ENCODE results near the gene ARTN.

The ARTN gene

DNA sequence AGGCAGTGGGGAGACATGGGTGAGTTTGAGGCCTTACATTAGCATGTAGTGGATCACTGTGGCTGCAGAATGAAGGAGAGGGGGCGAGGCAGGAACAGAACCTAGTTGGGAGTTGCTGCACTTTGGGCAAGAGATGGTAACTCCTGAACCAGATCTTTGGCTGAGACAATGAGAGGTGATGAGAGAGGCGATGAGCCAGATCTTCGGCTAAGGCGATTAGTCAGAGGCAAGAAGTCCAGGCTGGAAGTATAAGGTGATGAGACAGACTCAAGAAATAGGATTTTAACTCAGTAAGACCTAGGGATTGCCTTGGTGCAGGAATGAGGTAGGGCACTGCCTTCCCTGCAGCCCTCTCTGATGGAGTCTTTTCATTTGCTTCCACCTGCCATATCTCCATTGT lies 9.1 kb upstream of the ARTN start:
- TF ChIP-seq, protein P1, sequence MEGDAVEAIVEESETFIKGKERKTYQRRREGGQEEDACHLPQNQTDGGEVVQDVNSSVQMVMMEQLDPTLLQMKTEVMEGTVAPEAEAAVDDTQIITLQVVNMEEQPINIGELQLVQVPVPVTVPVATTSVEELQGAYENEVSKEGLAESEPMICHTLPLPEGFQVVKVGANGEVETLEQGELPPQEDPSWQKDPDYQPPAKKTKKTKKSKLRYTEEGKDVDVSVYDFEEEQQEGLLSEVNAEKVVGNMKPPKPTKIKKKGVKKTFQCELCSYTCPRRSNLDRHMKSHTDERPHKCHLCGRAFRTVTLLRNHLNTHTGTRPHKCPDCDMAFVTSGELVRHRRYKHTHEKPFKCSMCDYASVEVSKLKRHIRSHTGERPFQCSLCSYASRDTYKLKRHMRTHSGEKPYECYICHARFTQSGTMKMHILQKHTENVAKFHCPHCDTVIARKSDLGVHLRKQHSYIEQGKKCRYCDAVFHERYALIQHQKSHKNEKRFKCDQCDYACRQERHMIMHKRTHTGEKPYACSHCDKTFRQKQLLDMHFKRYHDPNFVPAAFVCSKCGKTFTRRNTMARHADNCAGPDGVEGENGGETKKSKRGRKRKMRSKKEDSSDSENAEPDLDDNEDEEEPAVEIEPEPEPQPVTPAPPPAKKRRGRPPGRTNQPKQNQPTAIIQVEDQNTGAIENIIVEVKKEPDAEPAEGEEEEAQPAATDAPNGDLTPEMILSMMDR (IDR thresholded peaks at IDR 0.05; ENCODE audit: low read depth, low read length), result no peak

DNA sequence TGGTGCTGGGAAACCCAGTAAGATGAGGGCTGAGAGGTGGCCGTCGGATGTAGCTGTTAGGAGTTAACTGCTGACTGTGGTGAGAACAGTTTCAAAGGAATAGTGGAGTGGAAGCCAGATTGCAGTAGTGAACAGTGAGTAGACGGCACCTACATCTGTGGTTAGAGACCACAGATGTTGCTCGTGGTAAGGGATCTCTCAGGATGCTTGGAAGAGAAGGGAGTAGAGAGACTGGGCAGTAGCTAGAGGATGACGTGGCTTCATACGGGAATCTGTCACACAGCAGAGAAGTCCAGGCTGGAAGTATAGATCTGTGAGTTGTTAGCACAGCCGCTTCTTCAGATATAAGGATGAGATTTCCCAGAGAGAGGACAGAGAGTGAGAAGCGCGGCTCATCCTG lies 7.8 kb upstream of the ARTN start:
- no peak overlapping the region for H3K4me3 ChIP-seq (ENCODE audit: low read depth, low read length)
- TF ChIP-seq, protein P1 (IDR thresholded peaks at IDR 0.05; ENCODE audit: low read depth, low read length), result no peak

More for the DNA sequence above, 9.1 kb upstream of the ARTN start:
- H3K4me3 ChIP-seq (ENCODE audit: low read depth, low read length), result no peak overlapping the region

DNA sequence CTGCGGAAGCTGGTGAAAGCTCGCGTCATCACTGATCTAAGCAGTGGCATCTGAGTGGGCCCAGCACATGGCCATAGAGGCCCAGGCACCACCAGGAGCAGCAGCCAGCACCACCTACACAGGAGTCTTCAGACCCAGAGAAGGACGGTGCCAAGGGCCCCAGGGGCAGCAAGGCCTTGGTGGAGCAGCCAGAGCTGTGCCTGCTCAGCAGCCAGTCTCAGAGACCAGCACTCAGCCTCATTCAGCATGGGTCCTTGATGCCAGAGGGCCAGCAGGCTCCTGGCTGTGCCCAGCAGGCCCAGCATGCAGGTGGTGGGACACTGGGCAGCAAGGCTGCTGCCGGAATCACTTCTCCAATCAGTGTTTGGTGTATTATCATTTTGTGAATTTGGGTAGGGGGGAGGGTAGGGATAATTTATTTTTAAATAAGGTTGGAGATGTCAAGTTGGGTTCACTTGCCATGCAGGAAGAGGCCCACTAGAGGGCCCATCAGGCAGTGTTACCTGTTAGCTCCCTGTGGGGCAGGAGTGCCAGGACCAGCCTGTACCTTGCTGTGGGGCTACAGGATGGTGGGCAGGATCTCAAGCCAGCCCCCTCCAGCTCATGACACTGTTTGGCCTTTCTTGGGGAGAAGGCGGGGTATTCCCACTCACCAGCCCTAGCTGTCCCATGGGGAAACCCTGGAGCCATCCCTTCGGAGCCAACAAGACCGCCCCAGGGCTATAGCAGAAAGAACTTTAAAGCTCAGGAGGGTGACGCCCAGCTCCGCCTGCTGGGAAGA lies 3.2 kb upstream of the ARTN start:
- TF ChIP-seq, protein P1 (IDR thresholded peaks at IDR 0.05; ENCODE audit: low read depth, low read length), result peak; percentile 11; the same call in 1 of the 2 replicates
- H3K4me3 ChIP-seq (ENCODE audit: low read depth, low read length), result no peak overlapping the region

GRCh38 chr1:43930949-43931275 lies 2.7 kb upstream of the ARTN start:
- no peak overlapping the region for H3K4me3 ChIP-seq (ENCODE audit: low read depth, low read length)
- TF ChIP-seq, protein P1 (IDR thresholded peaks at IDR 0.05; ENCODE audit: low read depth, low read length), result no peak

GRCh38 chr1:43931711-43932660 lies 1.6 kb upstream of the ARTN start:
- TF ChIP-seq, protein P1 (IDR thresholded peaks at IDR 0.05; ENCODE audit: low read depth, low read length), result no peak

GRCh38 chr1:43932786-43933385 lies 715 bp upstream of the ARTN start:
- TF ChIP-seq, protein P1 (IDR thresholded peaks at IDR 0.05; ENCODE audit: low read depth, low read length), result no peak
- peak overlapping the region; percentile 57 for H3K4me3 ChIP-seq (ENCODE audit: low read depth, low read length)

More at GRCh38 chr1:43931711-43932660, 1.6 kb upstream of the ARTN start:
- no peak overlapping the region for H3K4me3 ChIP-seq (ENCODE audit: low read depth, low read length)

Data from WI38 (cell line).